A673 (cell line): ENCODE measurements around the gene SMAD6. TPM values are rescaled to one million over a fixed set of nuclear protein-coding genes. Genes with fewer than 3 reads are reported as not detected.

Experiments used
- BruUV-seq: library from RNA; stranded (reverse); fragments of 400-500 nt; replicated peaks from 2 replicates; lab custom pipeline; 2021; lab: Mats Ljungman, UMichigan
- CTCF ChIA-PET: fragments of 300-600 bp; sonication (Branson Sonifier 250); formaldehyde crosslinking; loops from one replicate; lab custom pipeline; 2022; ENCODE audit warnings: antibody characterized with exemption; lab: Charles Lee
- POLR2A ChIA-PET: fragments of 300-600 bp; sonication (Branson Sonifier 250); formaldehyde crosslinking; loops from one replicate; lab custom pipeline; 2022; ENCODE audit warnings: antibody characterized with exemption; ENCODE audit not compliant: low non-redundant PET; lab: Charles Lee
- DNase-seq: peaks from one replicate; pipeline ENCODE4 v3.0.0-alpha.2; 2015; ENCODE audit warnings: low spot score
- H3K27ac ChIP-seq: fragments of 200-600 bp; sonication (generic); 2 replicates; pipeline ENCODE4 v1.5.1; 2016; ENCODE audit warnings: mixed run types, low read depth, mild to moderate bottlenecking, mixed read lengths, antibody characterized with exemption, low read length; ENCODE audit not compliant: poor library complexity, severe bottlenecking
- H3K27me3 ChIP-seq: fragments of 200-600 bp; sonication (generic); replicated peaks from 2 replicates; pipeline ENCODE4 v1.6.1; 2017; ENCODE audit warnings: mixed run types, low read depth, mild to moderate bottlenecking, mixed read lengths, antibody characterized with exemption, low read length; ENCODE audit not compliant: insufficient read depth, poor library complexity
- H3K36me3 ChIP-seq: fragments of 200-600 bp; sonication (generic); 2 replicates; pipeline ENCODE4 v1.6.1; 2016; ENCODE audit warnings: mixed run types, mild to moderate bottlenecking, mixed read lengths, antibody characterized with exemption, low read length; ENCODE audit not compliant: insufficient read depth, poor library complexity, severe bottlenecking
- H3K4me1 ChIP-seq: fragments of 200-600 bp; sonication (generic); 2 replicates; pipeline ENCODE4 v1.6.1; 2017; ENCODE audit warnings: mixed run types, mild to moderate bottlenecking, mixed read lengths, antibody characterized with exemption, low read length; ENCODE audit not compliant: insufficient read depth, poor library complexity, severe bottlenecking
- H3K4me3 ChIP-seq: fragments of 200-600 bp; sonication (generic); 2 replicates; pipeline ENCODE4 v1.5.1; 2016; ENCODE audit warnings: low read depth, mixed run types, mild to moderate bottlenecking, mixed read lengths, low read length; ENCODE audit not compliant: poor library complexity, severe bottlenecking
- H3K9me3 ChIP-seq: fragments of 200-600 bp; sonication (generic); 2 replicates; pipeline ENCODE4 v1.6.1; 2016; ENCODE audit warnings: mixed run types, low read depth, mild to moderate bottlenecking, mixed read lengths, antibody characterized with exemption, low read length; ENCODE audit not compliant: poor library complexity, severe bottlenecking
- CTCF ChIP-seq: fragments of 300-800, 200-600 bp; sonication (generic); conservative IDR thresholded peaks from 2 replicates; pipeline ENCODE4 v1.5.1; 2017; ENCODE audit warnings: low read depth, mild to moderate bottlenecking, antibody characterized with exemption, low read length, moderate library complexity, mixed read lengths
- EZH2 ChIP-seq: fragments of 200-600 bp; sonication (generic); IDR thresholded peaks from 2 replicates; pipeline ENCODE4 v1.6.1; 2017; ENCODE audit warnings: borderline replicate concordance, low read depth, mild to moderate bottlenecking, mixed read lengths, antibody characterized with exemption, low read length; ENCODE audit not compliant: poor library complexity, severe bottlenecking
- intact Hi-C: fragments of 100-400 bp; cut with micrococcal nuclease; formaldehyde crosslinking; loops from one replicate; pipeline ENCODE4 v1.10.0; 2022; ENCODE audit not compliant: unreplicated experiment
- total RNA-seq: library from RNA; stranded (reverse); gene quantifications from 2 replicates; pipeline ENCODE4 v1.2.3, GENCODE V29; 2021

Gene SMAD6
- total RNA-seq, 1 experiment from 2014 or later, result 63.9 TPM

GRCh38 chr15:66737243-66738010 lies 35.4 kb downstream of the SMAD6 start:
- Histone ChIP-seq H3K4me3 (no peak overlapping the region), H3K9me3 (no peaks in the 10 kb centered on the region), H3K27me3 (no peaks in the 10 kb centered on the region), H3K4me1 (peaks cover 9% of the 10 kb centered on the region), H3K27ac (no peak overlapping the region), H3K36me3 (peaks cover 2% of the 10 kb centered on the region)
- intact Hi-C loops, result no loop called here
- TF ChIP-seq CTCF, result no peak
- CTCF ChIA-PET, result no interaction called here
- DNase-seq, result no peak
- POLR2A ChIA-PET, result no interaction called here
- no TSS peak for BruUV-seq

GRCh38 chr15:66738116-66738515 lies 36.1 kb downstream of the SMAD6 start:
- Histone ChIP-seq H3K27me3 (no peaks in the 10 kb centered on the region), H3K4me1 (peaks cover 9% of the 10 kb centered on the region), H3K27ac (no peak overlapping the region), H3K4me3 (no peak overlapping the region), H3K36me3 (peaks cover 2% of the 10 kb centered on the region), H3K9me3 (no peaks in the 10 kb centered on the region)
- no TSS peak for BruUV-seq
- intact Hi-C loops, result no loop called here
- ChIA-PET CTCF (no interaction called here), POLR2A (no interaction called here)
- no peak for DNase-seq
- TF ChIP-seq EZH2 (no peak), CTCF (no peak)

GRCh38 chr15:66738595-66738994 lies 36.6 kb downstream of the SMAD6 start:
- CTCF ChIA-PET, result no interaction called here
- TF ChIP-seq EZH2 (no peak), CTCF (no peak)
- BruUV-seq, result no TSS peak
- DNase-seq, result no peak
- no peak overlapping the region for H3K4me3 ChIP-seq
- H3K9me3 ChIP-seq, result no peaks in the 10 kb centered on the region
- POLR2A ChIA-PET, result no interaction called here
- H3K36me3 ChIP-seq, result peaks cover 3% of the 10 kb centered on the region
- H3K27ac ChIP-seq, result no peak overlapping the region
- no peaks in the 10 kb centered on the region for H3K27me3 ChIP-seq
- intact Hi-C loops, result no loop called here
- H3K4me1 ChIP-seq, result peaks cover 9% of the 10 kb centered on the region
